Measurements from ENCODE around the gene ELAVL2. TPM values are rescaled to one million over a fixed set of nuclear protein-coding genes. Genes with fewer than 3 reads are reported as not detected.

Gene ELAVL2
- total RNA-seq, 1 donor from 2014 or later: 31.3 TPM

- TF ChIP-seq CTCF (conservative IDR thresholded peaks at IDR 0.05): no peak
- Mint-ChIP-seq H3K27ac (ENCODE audit: unreplicated experiment) (no peak overlapping the region), H3K36me3 (ENCODE audit: low read depth) (peaks cover 4% of the 10 kb centered on the region), H3K27me3 (ENCODE audit: low read depth) (no peaks in the 10 kb centered on the region), H3K4me3 (no peak overlapping the region), H3K4me1 (peaks cover 42% of the 10 kb centered on the region), H3K9me3 (no peaks in the 10 kb centered on the region)
- DNase-seq (ENCODE audit: low read depth, low spot score): no peak
Observed at GRCh38 chr9:23772385-23772783, 53.7 kb downstream of the ELAVL2 start.

- DNase-seq (ENCODE audit: low read depth, low spot score): no peak
- no peak for TF ChIP-seq CTCF (conservative IDR thresholded peaks at IDR 0.05)
- Mint-ChIP-seq H3K36me3 (ENCODE audit: low read depth) (peaks cover 4% of the 10 kb centered on the region), H3K4me3 (no peak overlapping the region), H3K27me3 (ENCODE audit: low read depth) (no peaks in the 10 kb centered on the region), H3K4me1 (peaks cover 40% of the 10 kb centered on the region), H3K9me3 (no peaks in the 10 kb centered on the region), H3K27ac (ENCODE audit: unreplicated experiment) (no peak overlapping the region)
Observed at GRCh38 chr9:23771746-23772384, 54.2 kb downstream of the ELAVL2 start.

GRCh38 chr9:23769307-23769935, 56.6 kb downstream of the ELAVL2 start:
- no peak for DNase-seq (ENCODE audit: low read depth, low spot score)
- peaks cover 4% of the 10 kb centered on the region for H3K36me3 Mint-ChIP-seq (ENCODE audit: low read depth)
- H3K27me3 Mint-ChIP-seq (ENCODE audit: low read depth): no peaks in the 10 kb centered on the region
- H3K9me3 Mint-ChIP-seq: no peaks in the 10 kb centered on the region
- H3K4me3 Mint-ChIP-seq: no peak overlapping the region
- no peak for TF ChIP-seq CTCF (conservative IDR thresholded peaks at IDR 0.05)
- peaks cover 40% of the 10 kb centered on the region for H3K4me1 Mint-ChIP-seq
- H3K27ac Mint-ChIP-seq (ENCODE audit: unreplicated experiment): no peak overlapping the region

- H3K4me1 Mint-ChIP-seq: peaks cover 40% of the 10 kb centered on the region
- H3K9me3 Mint-ChIP-seq: no peaks in the 10 kb centered on the region
- no peak for TF ChIP-seq CTCF (conservative IDR thresholded peaks at IDR 0.05)
- no peak for DNase-seq (ENCODE audit: low read depth, low spot score)
- H3K36me3 Mint-ChIP-seq (ENCODE audit: low read depth): peaks cover 4% of the 10 kb centered on the region
- no peaks in the 10 kb centered on the region for H3K27me3 Mint-ChIP-seq (ENCODE audit: low read depth)
- H3K4me3 Mint-ChIP-seq: no peak overlapping the region
- H3K27ac Mint-ChIP-seq (ENCODE audit: unreplicated experiment): no peak overlapping the region
Observed at GRCh38 chr9:23768861-23769260, 57.2 kb downstream of the ELAVL2 start.

- Mint-ChIP-seq H3K9me3 (no peaks in the 10 kb centered on the region), H3K27me3 (ENCODE audit: low read depth) (no peaks in the 10 kb centered on the region), H3K4me3 (no peak overlapping the region), H3K4me1 (peaks cover 24% of the 10 kb centered on the region), H3K36me3 (ENCODE audit: low read depth) (peaks cover 4% of the 10 kb centered on the region), H3K27ac (ENCODE audit: unreplicated experiment) (no peak overlapping the region)
- TF ChIP-seq CTCF (conservative IDR thresholded peaks at IDR 0.05): no peak
- DNase-seq (ENCODE audit: low read depth, low spot score): no peak
Observed at GRCh38 chr9:23766613-23767012, 59.4 kb downstream of the ELAVL2 start.

Measured in neural crest cell (in vitro differentiated cells).